GM12878 (cell line): Measurements from ENCODE around the gene TPRX1. TPM values are rescaled to one million over a fixed set of nuclear protein-coding genes. Genes with fewer than 3 reads are reported as not detected.
"Not testable (repeated sequence)": the region's sequence is repeated elsewhere in the genome, so short reads cannot be mapped to it uniquely, and the experiment has no call there.

ENCODE experiments used
- ATAC-seq: fragments of 200-7000 bp; cut with Tn5 transposase; 3 replicates; pipeline ENCODE4 v1.9.1; 2020; ENCODE audit warnings: mild to moderate bottlenecking, moderate library complexity
- Bru-seq: library from RNA; stranded (reverse); fragments of 400-500 nt; gene quantifications from one replicate; lab custom pipeline; 2021; lab: Mats Ljungman, UMichigan
- BruChase-seq, 2 experiments: library from RNA; stranded (reverse); fragments of 400-500 nt; gene quantifications; one replicate each; lab custom pipeline; 2021; lab: Mats Ljungman, UMichigan
- BruUV-seq: library from RNA; stranded (reverse); fragments of 400-500 nt; replicated peaks from 2 replicates; lab custom pipeline; 2021; lab: Mats Ljungman, UMichigan
- CTCF ChIA-PET: fragments of 300-600 bp; sonication (Branson Sonifier 250); formaldehyde crosslinking; extraction: SDS; loops from one replicate; lab custom pipeline; 2021; ENCODE audit warnings: inconsistent platforms; lab: Yijun Ruan, JAX
- POLR2A ChIA-PET: fragments of 350-600 bp; formaldehyde crosslinking; extraction: SDS; loops from one replicate; lab custom pipeline; 2021; ENCODE audit warnings: inconsistent platforms; lab: Charles Lee
- RAD21 ChIA-PET: fragments of 300-600 bp; sonication (Branson Sonifier 250); formaldehyde crosslinking; loops from one replicate; lab custom pipeline; 2023; ENCODE audit warnings: antibody characterized with exemption; ENCODE audit not compliant: unreplicated experiment; lab: Charles Lee
- SMC1A ChIA-PET: fragments of 300-600 bp; sonication (Branson Sonifier 250); formaldehyde crosslinking; loops from one replicate; lab custom pipeline; 2023; ENCODE audit not compliant: unreplicated experiment, uncharacterized antibody; lab: Charles Lee
- DNase-seq: peaks from one replicate; pipeline ENCODE4 v3.0.0-alpha.2; 2011; ENCODE audit warnings: low read depth, low spot score
- FAIRE-seq: peaks from 3 replicates; lab custom pipeline; 2011; peaks lifted over from hg19 to GRCh38; lab: Jason Lieb, UNC
- H2AFZ ChIP-seq: 2 replicates; pipeline ENCODE4 v1.6.0; 2011; ENCODE audit warnings: low read depth, low read length, control low read depth; ENCODE audit not compliant: control insufficient read depth
- H3K27ac ChIP-seq: 2 replicates; pipeline ENCODE4 v1.5.1; 2011; ENCODE audit warnings: control low read depth; ENCODE audit not compliant: control insufficient read depth, insufficient read depth
- H3K27me3 ChIP-seq, 2 experiments: replicated peaks in 1 of 2; 2 replicates each; pipeline versions ENCODE4 v1.6.0 to v1.6.1; 2011; ENCODE audit warnings: low read length in 1 of 2; ENCODE audit not compliant: control insufficient read depth in 2 of 2, insufficient read depth in 2 of 2
- H3K36me3 ChIP-seq, 2 experiments: 2 replicates each; pipeline ENCODE4 v1.5.1; 2011; ENCODE audit warnings: low read length in 1 of 2; ENCODE audit not compliant: control insufficient read depth in 2 of 2, insufficient read depth in 2 of 2
- H3K4me1 ChIP-seq: 2 replicates; pipeline ENCODE4 v1.6.1; 2011; ENCODE audit warnings: mild to moderate bottlenecking, low read length, moderate library complexity, mixed read lengths; ENCODE audit not compliant: control insufficient read depth, insufficient read depth
- H3K4me2 ChIP-seq: 2 replicates; pipeline ENCODE4 v1.6.0; 2011; ENCODE audit warnings: control low read depth; ENCODE audit not compliant: control insufficient read depth, insufficient read depth
- H3K4me3 ChIP-seq: fragments of 200-600 bp; sonication (generic); 2 replicates; pipeline ENCODE4 v1.5.1; 2016
- H3K79me2 ChIP-seq: 2 replicates; pipeline ENCODE4 v1.6.0; 2011; ENCODE audit warnings: low read length; ENCODE audit not compliant: control insufficient read depth, insufficient read depth
- H3K9ac ChIP-seq: 2 replicates; pipeline ENCODE4 v1.8.0; 2011; ENCODE audit warnings: low read length, control low read depth, mixed read lengths; ENCODE audit not compliant: control insufficient read depth, insufficient read depth
- H3K9me3 ChIP-seq: replicated peaks from 3 replicates; pipeline ENCODE4 v1.5.1; 2011; ENCODE audit warnings: mild to moderate bottlenecking, low read length; ENCODE audit not compliant: control insufficient read depth, insufficient read depth
- H4K20me1 ChIP-seq: 2 replicates; pipeline ENCODE4 v1.6.0; 2011; ENCODE audit not compliant: control insufficient read depth, insufficient read depth
- ATF2 ChIP-seq: IDR thresholded peaks from 2 replicates; pipeline ENCODE4 v1.6.1; 2012; ENCODE audit warnings: low read length, inconsistent platforms
- ATF7 ChIP-seq: fragments of 450-650 bp; IDR thresholded peaks from 2 replicates; pipeline ENCODE4 v1.6.1; 2016; ENCODE audit warnings: low read depth, mild to moderate bottlenecking
- NKRF ChIP-seq: fragments of 450-650 bp; conservative IDR thresholded peaks from 2 replicates; pipeline ENCODE4 v1.6.1; 2017; ENCODE audit warnings: mild to moderate bottlenecking, moderate library complexity
- POLR2A ChIP-seq: IDR thresholded peaks from 2 replicates; pipeline ENCODE4 v1.6.1; 2011; ENCODE audit warnings: low read depth, mild to moderate bottlenecking, low read length
- PRDM15 ChIP-seq: fragments of 450-650 bp; formaldehyde crosslinking; IDR thresholded peaks from 2 replicates; pipeline ENCODE4 v1.4.0; 2020; ENCODE audit warnings: mild to moderate bottlenecking, moderate library complexity
- RAD51 ChIP-seq: fragments of 450-650 bp; IDR thresholded peaks from 2 replicates; pipeline ENCODE4 v1.6.1; 2016; ENCODE audit warnings: moderate library complexity, mild to moderate bottlenecking, inconsistent platforms
- SIN3A ChIP-seq: IDR thresholded peaks from 2 replicates; pipeline ENCODE4 v1.6.1; 2012; ENCODE audit warnings: low read depth, low read length, improper control_type of control experiment
- WGBS: methylation state at CpG from one replicate; pipeline ENCODE4 v1.1.6; 2016; ENCODE audit warnings: low lambda C conversion rate; ENCODE audit not compliant: insufficient replicate concordance, insufficient coverage; ENCODE audit errors: missing lambda C conversion rate; 5-methylcytosine and 5-hydroxymethylcytosine counted together
- in situ Hi-C: fragments of 300-500 bp; cut with MboI; formaldehyde crosslinking; loops from 9 replicates; pipeline ENCODE4 v1.14.3; 2018; ENCODE audit warnings: mixed read lengths
- intact Hi-C: fragments of 100-400 bp; cut with micrococcal nuclease; formaldehyde crosslinking; loops from one replicate; pipeline ENCODE4 v1.14.2; 2022; ENCODE audit not compliant: unreplicated experiment
- long read RNA-seq, 2 experiments: library from polyadenylated mRNA; unstranded; transcript quantifications; one replicate each; pipeline ENCODE4 v2.0.0, GENCODE V29; 2019 to 2020
- polyA minus RNA-seq, 3 experiments: library from RNA; depleted of rRNA, polyadenylated mRNA; stranded (reverse); fragments of >200 nt; gene quantifications; 2 replicates each; pipeline ENCODE4 v1.2.3, GENCODE V29; 2011
- polyA plus RNA-seq, 11 experiments: library from polyadenylated mRNA; depleted of rRNA in 4 of 11; unstranded in 6 of 11; stranded (reverse) in 5 of 11; fragments of >200 nt; fragmentation: Nextera tagmentation in 4 of 11; fragmentation: Illumina TruSeq in 1 of 11; extraction: Ambion mirVana in 4 of 11; extraction: Trizol in 1 of 11; gene quantifications; 1 replicate in 1 of 11; 2 replicates in 10 of 11; pipeline versions ENCODE4 v1.2.1 to v1.2.3, GENCODE V29; 2011 to 2016; ENCODE audit warnings: inconsistent platforms in 2 of 11, missing spikeins in 2 of 11, low read depth in 1 of 11
- total RNA-seq, 4 experiments: library from RNA; depleted of rRNA in 3 of 4; stranded (reverse); fragments of >200 nt in 3 of 4; fragmentation: Illumina TruSeq in 1 of 4; extraction: Trizol in 1 of 4; gene quantifications; 2 replicates each; pipeline versions ENCODE4 v1.2.1 to v1.2.3, GENCODE V29; 2013 to 2021

The TPRX1 gene
- total RNA-seq (2013; cell fraction: nucleolus; rRNA removed), result not detected in 2 replicates
- not detected in 2 replicates for total RNA-seq (2014; rRNA removed)
- total RNA-seq (2014; rRNA removed; fragmentation: Illumina TruSeq; extraction: Trizol), result not detected in 2 replicates
- total RNA-seq (2021), result not detected in 2 replicates
- not detected for polyA plus RNA-seq (2011; ENCODE audit: low read depth)
- not detected in 2 replicates for polyA plus RNA-seq (2011; rRNA removed)
- polyA plus RNA-seq (2011; cell fraction: cytosol; rRNA removed), result not detected in 2 replicates
- not detected in 2 replicates for polyA plus RNA-seq (2011; cell fraction: nucleus; rRNA removed)
- not detected in 2 replicates for polyA plus RNA-seq (2012)
- not detected in 2 replicates for polyA plus RNA-seq (2014; fragmentation: Illumina TruSeq; extraction: Trizol)
- not detected for polyA plus RNA-seq (2014; fragmentation: Nextera tagmentation; extraction: Ambion mirVana)
- not detected in 2 replicates for polyA plus RNA-seq (2014; rRNA removed)
- not detected for polyA plus RNA-seq (2016; fragmentation: Nextera tagmentation; extraction: Ambion mirVana)
- not detected in 2 replicates for polyA minus RNA-seq (2011; rRNA and poly(A)+ RNA removed)
- not detected in 2 replicates for polyA minus RNA-seq (2011; cell fraction: cytosol; rRNA and poly(A)+ RNA removed)
- not detected in 2 replicates for polyA minus RNA-seq (2011; cell fraction: nucleus; rRNA and poly(A)+ RNA removed)
- not detected for Bru-seq, nascent RNA
- BruChase-seq, experiment 1, labeled RNA remaining after a 6-hour chase, result not detected
- not detected for BruChase-seq, experiment 2, labeled RNA remaining after a 2-hour chase
- long read RNA-seq, experiment 1, result 0 reads
- long read RNA-seq, experiment 2, result 0 reads

GRCh38 chr19:47804451-47804850 is at the start of gene TPRX1:
Gene TPRX1, minus strand, starts transcription at chr19:47804551. Its CDS starts 12 bp downstream, at chr19:47804539.
- POLR2A ChIA-PET, H3K4me3 ChIP-seq, RAD21 ChIA-PET, H3K36me3 ChIP-seq, intact Hi-C loops, FAIRE-seq, H3K27me3 ChIP-seq, ATAC-seq, CTCF ChIA-PET, SMC1A ChIA-PET, H3K79me2 ChIP-seq, H3K27ac ChIP-seq, BruUV-seq, H2AFZ ChIP-seq, DNase-seq, in situ Hi-C loops, H4K20me1 ChIP-seq, H3K9me3 ChIP-seq, H3K9ac ChIP-seq, H3K4me1 ChIP-seq, H3K4me2 ChIP-seq: not testable (repeated sequence)
- WGBS, result 24% methylated on average over 4 of the region's 5 CpGs

- no peak overlapping the region for H3K9ac ChIP-seq
- no peaks in the 10 kb centered on the region for H3K79me2 ChIP-seq
- H4K20me1 ChIP-seq, result no peaks in the 10 kb centered on the region
- SMC1A ChIA-PET, result no interaction called here
- no peaks in the 10 kb centered on the region for H3K9me3 ChIP-seq
- WGBS, result 43% methylated on average over 5 of the region's 5 CpGs
- no peak overlapping the region for H3K4me3 ChIP-seq
- H3K4me2 ChIP-seq, result no peak overlapping the region
- BruUV-seq, result no TSS peak
- intact Hi-C loops, result no loop called here
- H3K27ac ChIP-seq, result no peak overlapping the region
- CTCF ChIA-PET, result interaction anchor here (1.1 to 1.4 kb wide), 2 partner anchors 12 to 16 kb away, joined by 4 to 5 read pairs; no protein-coding TSS in a partner anchor
- no peak for DNase-seq
- POLR2A ChIA-PET, result no interaction called here
- no peaks in the 10 kb centered on the region for H3K4me1 ChIP-seq
- no peak for ATAC-seq
- RAD21 ChIA-PET, result no interaction called here
- in situ Hi-C loops, result loop anchor here (25.0 kb wide), 1 partner anchor 709 kb away; the partner anchor contains the start of gene SULT2B1
- no peaks in the 10 kb centered on the region for H3K36me3 ChIP-seq
- H3K27me3 ChIP-seq, result no peaks in the 10 kb centered on the region
- FAIRE-seq, result no peak
- no peak for TF ChIP-seq NKRF
- no peak for TF ChIP-seq SIN3A
- no peak for TF ChIP-seq PRDM15
- no peak for TF ChIP-seq ATF2
- TF ChIP-seq RAD51, result no peak
- TF ChIP-seq ATF7, result no peak
- TF ChIP-seq POLR2A, result no peak
- TF ChIP-seq, all 136 proteins: peak for 0
- H2AFZ ChIP-seq, result no peak overlapping the region
These were observed 48.7 kb upstream of the TPRX1 start for GRCh38 chr19:47853003-47853402.
